HG02678 (cell line): Measurements from ENCODE around the gene CCDC192.

Experiments
- ATAC-seq: cut with Tn5 transposase; IDR thresholded peaks from one replicate; pipeline ENCODE4 v1.9.1; 2021; ENCODE audit warnings: mild to moderate bottlenecking, moderate library complexity; ENCODE audit not compliant: unreplicated experiment

CCDC192 gene

DNA sequence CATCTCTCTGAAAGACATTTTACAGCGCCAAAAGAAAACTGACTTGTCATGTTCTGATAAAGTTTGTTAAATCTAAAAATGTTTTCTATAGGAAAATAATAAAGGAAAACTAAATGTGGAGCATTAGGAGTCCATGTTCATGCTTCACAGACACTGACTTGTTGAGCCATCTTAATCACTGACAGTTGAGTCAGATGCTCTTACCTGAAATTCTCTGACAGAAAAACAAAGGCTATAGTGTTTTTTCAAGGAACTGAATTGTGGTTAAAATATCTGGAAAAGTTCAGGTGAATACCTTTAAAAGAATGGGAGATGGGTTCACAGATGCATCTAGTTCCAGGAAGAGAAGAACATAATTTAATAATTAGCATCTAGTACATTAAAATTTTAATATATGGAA, 266.9 kb downstream of the CCDC192 start:
- no peak for ATAC-seq

DNA sequence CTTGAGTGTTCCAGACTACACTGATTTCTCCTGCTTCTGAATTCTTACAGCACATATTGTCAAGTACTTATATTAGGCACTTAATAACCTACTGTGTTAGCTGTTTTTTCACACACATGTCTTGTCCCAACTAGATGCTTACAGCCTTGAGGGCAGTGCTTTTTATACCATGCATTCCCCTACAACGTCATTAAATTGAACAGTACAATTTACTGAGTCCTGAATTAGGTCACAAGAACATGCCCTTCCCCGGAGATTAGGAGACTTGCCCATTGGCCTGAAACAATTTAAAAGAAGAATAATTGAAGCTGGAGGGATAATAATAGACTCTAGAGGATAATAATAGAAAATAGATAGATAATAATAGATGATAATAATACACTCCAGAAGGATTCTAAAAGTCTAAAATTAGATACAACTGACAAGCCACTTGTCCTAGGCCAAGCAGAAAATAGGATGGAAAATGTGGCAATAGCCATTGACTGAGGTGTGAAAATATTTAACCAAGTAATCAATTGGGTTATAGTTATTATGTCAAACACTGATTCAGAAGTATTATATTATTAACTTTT, 267.7 kb downstream of the CCDC192 start:
- no peak for ATAC-seq

DNA sequence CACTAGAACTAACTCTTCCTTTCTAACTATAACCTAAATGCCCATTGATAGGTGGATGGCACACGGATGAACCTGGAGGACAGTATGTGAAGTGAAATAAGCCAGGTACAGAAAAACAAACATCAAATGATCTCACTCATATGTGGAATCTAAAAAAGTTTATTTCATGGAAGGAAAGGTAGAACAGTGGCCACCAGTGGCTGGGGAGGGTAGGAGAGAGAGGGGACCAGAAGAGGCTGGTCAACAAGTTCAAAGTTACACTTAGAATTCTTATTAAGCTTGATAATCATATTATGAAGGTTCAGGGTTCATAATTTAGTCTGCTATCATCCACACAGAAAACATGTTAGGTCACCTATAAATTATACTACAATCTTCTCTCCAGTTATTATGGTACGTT, 272.8 kb downstream of the CCDC192 start:
- ATAC-seq, result no peak

DNA sequence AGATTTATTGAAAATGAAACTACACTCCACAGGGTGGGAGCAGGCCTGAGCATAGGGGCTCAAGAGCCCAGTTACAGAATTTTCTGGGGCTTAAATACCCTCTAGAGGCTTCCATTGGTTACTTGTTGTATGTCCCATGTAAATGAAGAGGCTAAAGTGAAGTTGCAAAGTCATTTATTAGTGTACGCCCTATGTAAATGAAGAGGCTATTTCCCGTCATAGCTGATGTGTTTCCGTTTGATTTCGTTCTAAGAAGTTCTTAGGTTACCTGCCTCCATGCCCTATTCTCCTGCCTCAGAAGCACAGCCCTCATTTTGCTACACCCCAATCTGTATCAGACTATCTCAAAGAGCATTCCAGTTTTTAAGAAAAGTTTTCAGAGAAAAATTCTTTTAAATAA, 273.3 kb downstream of the CCDC192 start:
- ATAC-seq, result no peak

DNA sequence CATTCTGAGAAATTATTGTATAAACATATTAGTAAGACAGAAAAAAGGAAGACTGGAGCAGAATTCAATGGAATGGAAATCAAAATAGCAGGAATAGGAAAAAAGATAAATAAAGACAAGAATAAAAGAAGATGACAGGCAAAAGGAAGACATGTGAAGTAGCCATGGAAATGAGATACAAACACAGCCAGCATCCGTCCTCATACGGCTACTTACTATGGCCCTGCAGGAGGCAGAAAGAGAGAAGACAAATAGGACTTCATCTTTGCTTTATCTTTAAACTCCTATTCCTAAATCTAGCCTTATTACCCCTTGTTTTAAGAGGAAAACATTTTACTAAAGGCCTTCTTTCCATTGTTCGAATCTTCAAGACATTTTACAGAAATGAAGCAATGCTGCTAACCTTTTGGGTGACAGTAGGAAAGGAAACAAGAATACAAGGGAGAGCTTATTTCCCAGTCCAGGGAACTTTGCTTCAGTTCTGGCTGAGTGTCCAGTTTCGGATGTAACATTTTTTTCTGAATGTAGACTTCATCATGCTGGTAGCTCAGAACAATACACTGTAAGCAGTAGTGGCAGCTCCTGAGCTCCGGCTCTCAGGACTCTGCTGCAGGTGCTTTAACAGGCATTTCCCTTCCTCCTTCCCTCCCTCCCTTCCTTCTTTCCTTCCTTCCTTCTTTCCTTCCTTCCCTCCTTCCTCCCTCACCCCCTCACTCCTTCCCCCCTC, 274.0 kb downstream of the CCDC192 start:
- ATAC-seq, result no peak

DNA sequence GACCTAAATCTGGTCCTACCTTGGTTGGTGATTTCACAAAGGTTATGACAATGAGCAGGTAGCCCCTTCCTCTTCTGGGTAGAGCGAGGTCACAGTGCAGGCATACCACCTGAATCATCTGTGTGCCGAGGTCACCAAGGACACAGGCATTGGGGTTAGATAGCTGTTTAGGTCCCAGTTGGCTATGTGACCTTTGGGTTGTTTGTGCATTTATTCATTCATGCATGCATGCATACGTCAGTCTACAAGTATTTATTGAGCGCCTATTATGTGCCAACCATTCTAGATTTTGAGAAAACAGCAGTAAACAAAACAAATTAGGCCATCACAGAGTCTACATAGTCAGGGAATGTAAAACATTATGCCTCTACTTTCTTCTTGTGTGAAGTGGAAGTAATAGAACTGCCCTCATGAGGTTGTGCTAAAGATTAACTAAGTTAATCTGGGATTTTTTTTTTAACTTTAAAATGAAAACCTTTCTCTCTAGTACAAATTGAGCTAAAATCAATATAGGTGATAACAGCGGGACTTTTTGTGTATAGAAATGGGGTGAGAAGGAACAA, 275.6 kb downstream of the CCDC192 start:
- no peak for ATAC-seq

DNA sequence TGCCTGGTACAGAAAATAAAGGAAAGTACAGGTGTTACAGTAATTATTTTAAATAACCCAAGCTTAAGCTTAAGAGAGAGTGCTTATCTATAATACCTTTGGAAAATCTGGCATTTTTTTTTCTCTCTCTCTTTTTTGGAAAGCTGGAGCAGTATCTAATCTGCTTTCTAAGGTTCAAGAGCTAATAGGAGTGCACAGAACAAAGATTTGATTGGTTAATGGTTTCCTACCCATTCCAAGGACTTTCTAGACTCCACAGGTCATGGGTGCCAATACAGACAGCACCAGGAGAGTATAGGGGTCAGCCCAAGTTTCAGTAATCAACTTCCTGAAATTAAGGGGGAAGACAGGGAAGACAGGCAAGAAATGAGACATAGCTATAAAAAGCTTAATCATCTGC, 276.3 kb downstream of the CCDC192 start:
- ATAC-seq, result no peak

DNA sequence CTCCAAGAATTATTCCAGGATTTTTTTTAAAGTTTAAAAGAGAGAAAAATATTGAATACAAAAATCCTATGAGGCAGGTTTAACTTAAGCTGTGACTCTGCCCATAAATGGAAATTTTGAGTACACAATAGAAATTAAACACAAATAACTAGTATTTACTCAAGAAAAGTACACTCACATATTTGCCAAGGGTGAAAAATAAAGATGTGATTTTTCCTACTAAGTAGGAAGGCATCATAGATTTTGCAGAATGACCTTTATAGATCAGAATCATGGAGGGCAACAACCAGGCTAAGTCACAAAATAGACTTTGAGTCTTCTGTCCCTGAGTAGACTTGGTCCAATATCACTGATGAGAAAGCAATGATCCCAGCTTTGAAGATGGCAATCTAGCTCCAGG, 277.7 kb downstream of the CCDC192 start:
- no peak for ATAC-seq

DNA sequence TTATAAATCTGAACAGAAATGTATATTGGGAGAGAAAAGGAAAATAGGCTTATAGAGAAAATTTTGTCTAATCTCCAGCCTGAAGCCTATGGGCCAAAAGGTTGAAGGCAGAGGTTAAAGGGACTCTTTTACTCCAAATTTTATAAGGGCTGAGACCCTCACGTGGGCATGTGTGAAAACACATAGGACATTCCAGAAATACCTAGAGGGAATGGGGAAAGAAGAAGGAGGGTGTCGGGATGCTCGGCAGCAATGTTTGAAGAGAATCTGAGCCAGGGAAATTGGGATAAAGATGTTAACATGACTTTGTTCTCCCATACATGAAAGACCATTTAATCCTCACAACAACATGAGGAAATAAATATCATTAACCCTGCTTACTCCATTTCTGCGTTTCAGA, 278.3 kb downstream of the CCDC192 start:
- ATAC-seq, result no peak

DNA sequence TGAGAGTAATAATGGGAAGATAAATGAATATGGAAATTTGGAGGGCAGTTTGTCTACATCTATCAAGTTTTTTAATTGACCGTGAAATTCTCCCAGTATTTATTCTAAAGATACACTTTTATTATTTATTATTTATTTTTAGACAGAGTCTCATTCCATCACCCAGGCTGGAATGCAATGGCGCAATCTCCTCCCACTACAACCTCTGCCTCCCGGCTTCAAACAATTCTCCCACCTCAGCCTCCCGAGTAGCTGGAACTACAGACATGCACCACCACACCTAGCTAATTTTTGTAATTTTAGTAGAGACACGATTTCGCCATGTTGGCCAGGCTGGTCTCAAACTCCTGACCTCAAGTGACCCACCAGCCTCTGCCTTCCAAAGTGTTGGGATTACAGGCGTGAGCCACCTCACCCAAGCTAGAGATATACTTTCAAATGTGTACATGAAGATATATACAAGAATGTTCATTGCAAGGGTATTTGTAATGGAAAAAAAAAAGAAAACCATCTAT, 282.7 kb downstream of the CCDC192 start:
- no peak for ATAC-seq

DNA sequence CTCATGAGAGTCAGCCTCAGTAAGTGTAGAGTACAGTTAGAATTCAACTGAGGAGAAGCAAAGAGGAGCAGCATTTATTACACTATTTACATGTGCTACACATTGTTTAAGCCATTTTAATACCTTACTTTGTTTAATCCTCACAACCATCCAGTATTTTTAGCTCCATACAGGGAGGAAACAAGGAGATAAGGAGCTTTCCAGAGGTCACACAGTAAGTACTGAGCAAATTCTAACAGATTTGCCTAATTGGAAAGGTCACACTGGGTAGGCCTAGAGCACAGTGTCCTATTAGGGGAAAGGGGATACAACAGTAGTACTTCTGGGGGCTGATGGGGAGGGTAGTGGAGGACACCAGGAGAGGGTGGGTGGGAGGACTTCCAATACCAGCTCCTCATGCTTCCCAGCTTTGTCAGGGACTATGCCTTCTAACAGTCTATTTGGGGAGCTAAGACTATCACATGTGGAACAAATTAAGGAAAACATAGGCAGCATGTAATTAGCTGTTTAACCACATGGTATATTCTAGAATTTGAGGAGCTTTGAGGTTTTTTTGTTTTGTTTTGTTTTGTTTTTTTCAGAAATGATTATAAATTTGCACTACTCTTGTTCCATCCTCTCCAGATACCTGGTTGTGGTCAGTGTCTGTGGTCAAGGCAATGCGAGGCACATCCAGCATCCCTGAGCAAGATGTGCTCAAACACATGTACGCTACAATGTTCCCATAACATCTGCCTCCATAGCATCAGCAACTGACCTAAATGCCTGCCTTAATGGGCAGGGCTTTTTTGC, 284.4 kb downstream of the CCDC192 start:
- no peak for ATAC-seq

DNA sequence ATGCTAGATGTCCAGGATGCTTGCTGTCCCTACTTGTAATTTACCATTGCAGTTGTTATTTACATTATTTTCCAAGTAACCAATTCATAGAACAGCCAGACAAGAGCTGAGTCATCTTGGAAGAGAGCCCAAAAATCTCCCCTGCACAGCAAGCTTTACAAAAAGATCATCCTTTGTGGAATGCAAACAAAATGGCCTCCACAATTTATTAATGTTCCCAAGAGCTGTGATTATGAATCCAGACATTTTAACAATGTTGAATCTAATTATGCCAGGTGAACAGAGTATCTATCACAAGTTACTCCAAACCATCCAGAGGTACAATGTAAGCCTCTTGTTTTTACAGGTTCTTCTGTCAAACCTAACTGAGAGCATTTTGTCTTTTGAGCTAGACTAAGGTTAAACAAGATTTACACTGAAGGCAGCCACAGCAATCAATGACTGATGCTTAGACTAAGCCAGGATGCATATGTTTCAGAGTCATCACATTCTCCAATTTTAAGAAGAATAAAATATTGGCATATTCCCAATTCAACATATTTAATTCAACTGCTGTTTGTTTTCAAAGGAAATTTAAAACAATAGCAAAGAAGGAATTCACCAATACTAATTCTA, 285.1 kb downstream of the CCDC192 start:
- ATAC-seq, result no peak
